Measurements from ENCODE around the gene ARMC12. TPM values are rescaled to one million over a fixed set of nuclear protein-coding genes. Genes with fewer than 3 reads are reported as not detected.
"Not testable (repeated sequence)": the region's sequence is repeated elsewhere in the genome, so short reads cannot be mapped to it uniquely, and the experiment has no call there.

Gene ARMC12
- total and polyA plus RNA-seq, 2 of the 13 experiments (the other 11 are each of a cell fraction or from before 2014, with no cell fraction given): 1.3 TPM; not detected in 1

GRCh38 chr6:35694462-35694861 lies 42.4 kb upstream of the ARMC12 start (continued):
- TF ChIP-seq ZNF136 (CRISPR knock-in tag; IDR thresholded peaks at IDR 0.05; ENCODE audit: low read depth) (no peak), CREB1 (IDR thresholded peaks at IDR 0.05) (0 out of 2 replicates have a peak, but pooled peaks have one; percentile 30), CREB1 (CRISPR knock-in tag; IDR thresholded peaks at IDR 0.05) (no peak), CEBPB (IDR thresholded peaks at IDR 0.05; ENCODE audit: borderline replicate concordance, low read depth, low read length) (0 out of 2 replicates have a peak, but pooled peaks have one; percentile 1), TAF1 (CRISPR knock-in tag; IDR thresholded peaks at IDR 0.05) (no peak), ZNF703 (CRISPR knock-in tag; IDR thresholded peaks at IDR 0.05; ENCODE audit: borderline replicate concordance) (no peak), PHF5A (CRISPR knock-in tag; IDR thresholded peaks at IDR 0.05; ENCODE audit: low read depth, unreplicated experiment) (no peak), ZNF644 (CRISPR knock-in tag; IDR thresholded peaks at IDR 0.05; ENCODE audit: low read depth) (no peak), FOXO4 (CRISPR knock-in tag; conservative IDR thresholded peaks at IDR 0.05) (no peak), KAT8 (CRISPR knock-in tag; IDR thresholded peaks at IDR 0.05) (no peak)

GRCh38 chr6:35698430-35698829 lies 38.4 kb upstream of the ARMC12 start:
- BruUV-seq (replicated peaks); H3K9ac ChIP-seq (ENCODE audit: insufficient read depth, low read depth, low read length); H3K4me1 ChIP-seq (ENCODE audit: insufficient read depth, low read length); H3K27me3 ChIP-seq (ENCODE audit: control insufficient read depth in 1 of 2, insufficient read depth in 2 of 2, low read length in 2 of 2); H4K20me1 ChIP-seq (ENCODE audit: insufficient read depth, low read length); in situ Hi-C loops (cut with HindIII; ENCODE audit: extremely low pct_ligation_motif_present, low pct_unique_long_range_greater_than_20kb); POLR2A ChIA-PET; DNase-seq (ENCODE audit: low spot score); H3K36me3 ChIP-seq (replicated peaks in 1 of 2; ENCODE audit: control insufficient read depth in 1 of 2, insufficient read depth in 2 of 2, low read length in 2 of 2); H3K9me3 ChIP-seq (ENCODE audit: low read length); ATAC-seq; intact Hi-C loops (cut with micrococcal nuclease; ENCODE audit: unreplicated experiment); H3K79me2 ChIP-seq (ENCODE audit: insufficient read depth, low read length); H2AFZ ChIP-seq (ENCODE audit: low read length); H3K27ac ChIP-seq (ENCODE audit: extremely low read length, insufficient read depth, low read length); FAIRE-seq; H3K4me3 ChIP-seq (replicated peaks in 1 of 3; ENCODE audit: insufficient read depth in 1 of 3, low read depth in 2 of 3, low read length in 3 of 3); H3K4me2 ChIP-seq (ENCODE audit: low read depth, low read length); CTCF ChIA-PET (ENCODE audit: low intra/inter-chr PET ratio, low total read pairs): not testable (repeated sequence)
- 49% methylated on average over 7 of the region's 7 CpGs for WGBS (ENCODE audit: low lambda C conversion rate)
- peak; percentile 51 for TF ChIP-seq TEAD3 (CRISPR knock-in tag; optimal IDR thresholded peaks at IDR 0.05; ENCODE audit: borderline replicate concordance)

Measured in HepG2 (cell line).